ENCODE data around the gene HECW1.
A peak's percentile ranks its signal among the peaks of the same experiment; 100 is the strongest.
"Not testable (repeated sequence)": the region's sequence is repeated elsewhere in the genome, so short reads cannot be mapped to it uniquely, and the experiment has no call there.

HECW1 gene

GRCh38 chr7:43583424-43584194 lies 471.2 kb downstream of the HECW1 start:
- no peak for DNase-seq (ENCODE audit: extremely low read depth, low read depth)
- no peak; the same call in none of the 2 replicates for TF ChIP-seq CTCF (IDR thresholded peaks at IDR 0.05; ENCODE audit: low read depth, low read length)

GRCh38 chr7:43584195-43584586 lies 471.7 kb downstream of the HECW1 start:
- no peak for TF ChIP-seq CTCF (IDR thresholded peaks at IDR 0.05; ENCODE audit: low read depth, low read length)
- DNase-seq (ENCODE audit: extremely low read depth, low read depth), result peak; percentile 52

GRCh38 chr7:43584733-43585132 lies 472.3 kb downstream of the HECW1 start:
- DNase-seq (ENCODE audit: extremely low read depth, low read depth), result not testable (repeated sequence)

GRCh38 chr7:43585562-43585961 lies 473.1 kb downstream of the HECW1 start:
- DNase-seq (ENCODE audit: extremely low read depth, low read depth), result peak; percentile 50
- no peak for TF ChIP-seq CTCF (IDR thresholded peaks at IDR 0.05; ENCODE audit: low read depth, low read length)

- no peak for TF ChIP-seq CTCF (IDR thresholded peaks at IDR 0.05; ENCODE audit: low read depth, low read length)
- DNase-seq (ENCODE audit: extremely low read depth, low read depth), result no peak
Measured at GRCh38 chr7:43586251-43586900, 473.9 kb downstream of the HECW1 start.

- TF ChIP-seq CTCF (IDR thresholded peaks at IDR 0.05; ENCODE audit: low read depth, low read length), result no peak
- DNase-seq (ENCODE audit: extremely low read depth, low read depth), result no peak
Measured at GRCh38 chr7:43588477-43589132, 476.2 kb downstream of the HECW1 start.

- no peak for DNase-seq (ENCODE audit: extremely low read depth, low read depth)
- no peak for TF ChIP-seq CTCF (IDR thresholded peaks at IDR 0.05; ENCODE audit: low read depth, low read length)
Measured at GRCh38 chr7:43589133-43589478, 476.7 kb downstream of the HECW1 start.

Measured in AG09319 (cell line).